CD14-positive monocyte (primary cell): ENCODE data around the gene SNAP25. TPM values are rescaled to one million over a fixed set of nuclear protein-coding genes. Genes with fewer than 3 reads are reported as not detected.
A peak's percentile ranks its signal among the peaks of the same experiment; 100 is the strongest.

Experiments used
- DNase-seq, 3 donors: peaks; one replicate each; pipeline ENCODE4 v3.0.0-alpha.2; 2011 to 2022
- H2AFZ ChIP-seq: 2 replicates; pipeline ENCODE4 v1.6.0; 2012; ENCODE audit warnings: mild to moderate bottlenecking, low read depth, low read length, inconsistent platforms; ENCODE audit not compliant: insufficient read depth, poor library complexity, severe bottlenecking
- H3K27ac ChIP-seq, 2 donors: 1 replicate in 1 of 2; 2 replicates in 1 of 2; pipeline ENCODE4 v1.5.1; 2012 to 2013; ENCODE audit warnings: low read length in 2 of 2, control low read depth in 1 of 2, inconsistent platforms in 1 of 2, low read depth in 1 of 2, mild to moderate bottlenecking in 1 of 2
- H3K27me3 ChIP-seq, 2 donors: one replicate each; pipeline versions ENCODE4 v1.6.0 to v1.6.1; 2011 to 2013; ENCODE audit warnings: low read length in 2 of 2; ENCODE audit not compliant: control insufficient read depth in 2 of 2, insufficient read depth in 2 of 2
- H3K36me3 ChIP-seq, 2 donors: replicated peaks in 1 of 2; 1 replicate in 1 of 2; 2 replicates in 1 of 2; pipeline versions ENCODE4 v1.5.1 to v1.6.1; 2012 to 2013; ENCODE audit warnings: low read length in 2 of 2, control low read depth in 1 of 2, inconsistent platforms in 1 of 2, mild to moderate bottlenecking in 1 of 2; ENCODE audit not compliant: insufficient read depth in 2 of 2, control insufficient read depth in 1 of 2
- H3K4me1 ChIP-seq, 2 donors: 1 replicate in 1 of 2; 2 replicates in 1 of 2; pipeline versions ENCODE4 v1.5.1 to v1.6.1; 2012 to 2013; ENCODE audit warnings: low read length in 2 of 2, control low read depth in 1 of 2, inconsistent platforms in 1 of 2, mild to moderate bottlenecking in 1 of 2, moderate library complexity in 1 of 2; ENCODE audit not compliant: insufficient read depth in 2 of 2, control insufficient read depth in 1 of 2
- H3K4me2 ChIP-seq: replicated peaks from 2 replicates; pipeline ENCODE3; 2012; ENCODE audit warnings: low read length, moderate library complexity, mild to moderate bottlenecking; ENCODE audit not compliant: poor library complexity, severe bottlenecking; ENCODE audit errors: extremely low read depth
- H3K4me3 ChIP-seq, 3 experiments: fragments of 200-600 bp in 1 of 3; sonication (generic) in 1 of 3; replicated peaks in 1 of 3; 1 replicate in 2 of 3; 2 replicates in 1 of 3; pipeline ENCODE4 v1.5.1; 2011 to 2013; ENCODE audit warnings: low read length in 3 of 3, mild to moderate bottlenecking in 3 of 3, control low read depth in 2 of 3, low read depth in 2 of 3, inconsistent platforms in 1 of 3, moderate library complexity in 1 of 3
- H3K79me2 ChIP-seq: 2 replicates; pipeline ENCODE4 v1.6.0; 2012; ENCODE audit warnings: mild to moderate bottlenecking, control low read depth, inconsistent platforms, low read length, moderate library complexity; ENCODE audit not compliant: insufficient read depth
- H3K9ac ChIP-seq: 2 replicates; pipeline ENCODE4 v1.6.0; 2017; ENCODE audit warnings: low read length, mild to moderate bottlenecking; ENCODE audit not compliant: insufficient read depth, poor library complexity, severe bottlenecking
- H3K9me3 ChIP-seq, 2 donors: replicated peaks in 1 of 2; 1 replicate in 1 of 2; 2 replicates in 1 of 2; pipeline versions ENCODE4 v1.5.1 to v1.6.1; 2012 to 2013; ENCODE audit warnings: low read length in 2 of 2, control low read depth in 1 of 2; ENCODE audit not compliant: control insufficient read depth in 1 of 2, insufficient read depth in 1 of 2
- H4K20me1 ChIP-seq: 2 replicates; pipeline ENCODE4 v1.6.0; 2012; ENCODE audit warnings: mild to moderate bottlenecking, low read length, control low read depth, moderate library complexity; ENCODE audit not compliant: insufficient read depth
- H3K27ac Mint-ChIP-seq, 7 donors: one replicate each; pipeline ENCODE4 v1.8.0; 2020; ENCODE audit warnings: mild to moderate bottlenecking in 7 of 7, mixed read lengths in 7 of 7, moderate library complexity in 6 of 7, inconsistent platforms in 2 of 7
- H3K27me3 Mint-ChIP-seq, 3 donors: one replicate each; pipeline ENCODE4 v1.8.0; 2021 to 2022; ENCODE audit warnings: low read depth in 3 of 3, mild to moderate bottlenecking in 3 of 3, mixed read lengths in 3 of 3, moderate library complexity in 3 of 3, inconsistent platforms in 1 of 3
- H3K36me3 Mint-ChIP-seq, 2 donors: one replicate each; pipeline ENCODE4 v1.8.0; 2020; ENCODE audit warnings: mixed read lengths in 2 of 2, inconsistent platforms in 1 of 2, mild to moderate bottlenecking in 1 of 2
- H3K4me1 Mint-ChIP-seq: one replicate; pipeline ENCODE4 v1.8.0; 2020; ENCODE audit warnings: mild to moderate bottlenecking, mixed read lengths
- H3K4me3 Mint-ChIP-seq, 2 donors: one replicate each; pipeline ENCODE4 v1.8.0; 2020; ENCODE audit warnings: mild to moderate bottlenecking in 2 of 2, mixed read lengths in 2 of 2, moderate library complexity in 1 of 2
- H3K9me3 Mint-ChIP-seq, 7 donors: one replicate each; pipeline ENCODE4 v1.8.0; 2020 to 2022; ENCODE audit warnings: mixed read lengths in 7 of 7, mild to moderate bottlenecking in 6 of 7, moderate library complexity in 6 of 7, inconsistent platforms in 2 of 7
- WGBS: methylation state at CpG from one replicate; pipeline ENCODE4 v1.1.5; 2013; ENCODE audit warnings: missing lambda C conversion rate; ENCODE audit not compliant: insufficient coverage; 5-methylcytosine and 5-hydroxymethylcytosine counted together
- intact Hi-C, 2 donors: fragments of 100-400 bp; cut with micrococcal nuclease; formaldehyde crosslinking; loops; one replicate each; pipeline versions ENCODE4 v1.15.0 to v1.15.1; 2023
- polyA plus RNA-seq, 3 donors: library from polyadenylated mRNA; depleted of rRNA in 1 of 3; unstranded in 2 of 3; stranded (reverse) in 1 of 3; fragments of 300-500 nt in 2 of 3; fragments of >200 nt in 1 of 3; fragmentation: Illumina TruSeq in 2 of 3; gene quantifications; 1 replicate in 2 of 3; 2 replicates in 1 of 3; pipeline ENCODE4 v1.2.3, GENCODE V29; 2012 to 2021
- TF ChIP-seq, protein P1 (sequence below): fragments of 200-600 bp; IDR thresholded peaks from one replicate; pipeline ENCODE4 v1.8.0; 2022; ENCODE audit warnings: antibody characterized with exemption, mild to moderate bottlenecking

The SNAP25 gene
- polyA plus RNA-seq, 3 donors, result not detected

DNA sequence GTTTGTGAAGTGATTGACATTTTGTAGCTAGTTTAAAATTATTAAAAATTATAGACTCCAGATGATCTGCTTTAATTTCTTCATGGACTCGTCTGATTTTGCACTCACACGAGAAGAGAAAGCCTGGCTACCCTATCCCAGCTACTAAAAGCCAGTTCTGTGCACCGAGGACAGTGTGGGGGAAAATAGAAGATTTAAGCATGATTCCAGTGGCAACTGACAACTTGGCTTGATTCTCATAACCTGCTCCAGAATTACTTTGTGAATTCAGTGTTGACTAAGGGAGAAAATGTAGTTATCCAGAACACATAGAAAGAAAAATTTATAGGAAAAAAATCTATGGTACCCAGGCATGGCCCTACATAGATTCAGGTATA, 88.7 kb downstream of the SNAP25 start:
- H3K79me2 ChIP-seq, result no peaks in the 10 kb centered on the region
- no peaks in the 10 kb centered on the region for H4K20me1 ChIP-seq
- Mint-ChIP-seq H3K4me3 (no peak overlapping the region), H3K4me1 (peaks cover 18% of the 10 kb centered on the region), H3K9me3 (no peaks in the 10 kb centered on the region), H3K36me3 (no peaks in the 10 kb centered on the region), H3K27me3 (peaks cover 1 to 5% (median 2%) of the 10 kb centered on the region in 3 donors), H3K27ac (no peak overlapping the region)
- no peaks in the 10 kb centered on the region for H3K9me3 ChIP-seq
- H3K27me3 ChIP-seq, result no peaks in the 10 kb centered on the region
- WGBS, result no CpG with 5 or more reads among the region's 3 CpGs
- no peak overlapping the region for H3K4me3 ChIP-seq
- no peak overlapping the region for H3K4me2 ChIP-seq
- DNase-seq, result no peak
- no peaks in the 10 kb centered on the region for H3K36me3 ChIP-seq
- TF ChIP-seq, protein P1, sequence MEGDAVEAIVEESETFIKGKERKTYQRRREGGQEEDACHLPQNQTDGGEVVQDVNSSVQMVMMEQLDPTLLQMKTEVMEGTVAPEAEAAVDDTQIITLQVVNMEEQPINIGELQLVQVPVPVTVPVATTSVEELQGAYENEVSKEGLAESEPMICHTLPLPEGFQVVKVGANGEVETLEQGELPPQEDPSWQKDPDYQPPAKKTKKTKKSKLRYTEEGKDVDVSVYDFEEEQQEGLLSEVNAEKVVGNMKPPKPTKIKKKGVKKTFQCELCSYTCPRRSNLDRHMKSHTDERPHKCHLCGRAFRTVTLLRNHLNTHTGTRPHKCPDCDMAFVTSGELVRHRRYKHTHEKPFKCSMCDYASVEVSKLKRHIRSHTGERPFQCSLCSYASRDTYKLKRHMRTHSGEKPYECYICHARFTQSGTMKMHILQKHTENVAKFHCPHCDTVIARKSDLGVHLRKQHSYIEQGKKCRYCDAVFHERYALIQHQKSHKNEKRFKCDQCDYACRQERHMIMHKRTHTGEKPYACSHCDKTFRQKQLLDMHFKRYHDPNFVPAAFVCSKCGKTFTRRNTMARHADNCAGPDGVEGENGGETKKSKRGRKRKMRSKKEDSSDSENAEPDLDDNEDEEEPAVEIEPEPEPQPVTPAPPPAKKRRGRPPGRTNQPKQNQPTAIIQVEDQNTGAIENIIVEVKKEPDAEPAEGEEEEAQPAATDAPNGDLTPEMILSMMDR, result no peak
- intact Hi-C loops, result no loop called here
- H3K27ac ChIP-seq, result no peak overlapping the region
- H3K4me1 ChIP-seq, result peaks cover 8 to 16% of the 10 kb centered on the region in 2 donors
- no peak overlapping the region for H3K9ac ChIP-seq
- H2AFZ ChIP-seq, result peak overlapping the region; percentile 32

DNA sequence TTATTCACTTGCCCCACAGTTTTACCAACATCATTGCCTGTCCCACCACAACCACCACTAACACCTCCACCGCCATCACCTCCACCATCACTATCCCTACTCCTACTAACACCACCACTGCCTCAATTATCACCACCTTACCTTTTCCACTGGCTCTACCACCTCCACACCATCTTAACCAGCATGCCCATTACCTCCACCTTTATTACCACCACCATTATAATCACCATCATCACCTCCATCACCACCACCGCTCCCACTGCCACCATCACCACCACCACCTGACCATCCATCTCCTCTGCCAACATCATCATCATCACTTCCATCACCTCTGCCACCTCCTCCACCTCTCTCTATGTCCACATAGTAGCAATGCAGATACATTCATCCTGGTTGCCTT, 90.0 kb downstream of the SNAP25 start:
- no peak overlapping the region for H3K4me3 Mint-ChIP-seq
- Histone ChIP-seq H3K4me1 (peaks cover 8 to 16% of the 10 kb centered on the region in 2 donors), H3K4me2 (no peak overlapping the region), H3K9ac (no peak overlapping the region), H3K9me3 (no peaks in the 10 kb centered on the region), H3K79me2 (no peaks in the 10 kb centered on the region), H4K20me1 (no peaks in the 10 kb centered on the region), H2AFZ (no peak overlapping the region), H3K27ac (no peak overlapping the region), H3K36me3 (no peaks in the 10 kb centered on the region), H3K4me3 (no peak overlapping the region), H3K27me3 (no peaks in the 10 kb centered on the region)
- TF ChIP-seq, protein P1, result no peak
- intact Hi-C loops, result no loop called here
- H3K4me1 Mint-ChIP-seq, result peaks cover 18% of the 10 kb centered on the region
- peaks cover 1 to 5% (median 2%) of the 10 kb centered on the region in 3 donors for H3K27me3 Mint-ChIP-seq
- no peak overlapping the region for H3K27ac Mint-ChIP-seq
- H3K36me3 Mint-ChIP-seq, result no peaks in the 10 kb centered on the region
- WGBS, result 78% methylated on average over 2 of the region's 2 CpGs
- no peaks in the 10 kb centered on the region for H3K9me3 Mint-ChIP-seq
- no peak for DNase-seq
